Neural cell (in vitro differentiated cells): ENCODE data around the gene GBA2. TPM values are rescaled to one million over a fixed set of nuclear protein-coding genes. Genes with fewer than 3 reads are reported as not detected.

Source experiments
- H2AFZ ChIP-seq: fragments of 200-600, 300-800 bp; sonication (generic), shearing (Covaris generic); 2 replicates; pipeline ENCODE4 v1.6.0; 2014; ENCODE audit warnings: low read depth, mild to moderate bottlenecking, antibody characterized with exemption, low read length, moderate library complexity
- H3F3A ChIP-seq: fragments of 200-600 bp; shearing (Covaris generic); 2 replicates; pipeline ENCODE4 v1.6.1; 2016; ENCODE audit warnings: mild to moderate bottlenecking, moderate library complexity, mixed read lengths, antibody characterized with exemption, low read length; ENCODE audit not compliant: insufficient read depth, poor library complexity, severe bottlenecking
- H3K27ac ChIP-seq: fragments of 200-600, 300-800 bp; sonication (generic), shearing (Covaris generic); 2 replicates; pipeline ENCODE4 v1.5.1; 2014; ENCODE audit warnings: mild to moderate bottlenecking, low read length, moderate library complexity
- H3K27me3 ChIP-seq: fragments of 300-800, 200-600 bp; sonication (generic), shearing (Covaris generic); 2 replicates; pipeline ENCODE4 v1.6.0; 2014; ENCODE audit warnings: mild to moderate bottlenecking, low read depth, low read length, moderate library complexity; ENCODE audit not compliant: insufficient read depth
- H3K36me3 ChIP-seq: fragments of 300-800, 200-600 bp; sonication (generic), shearing (Covaris generic); 2 replicates; pipeline ENCODE4 v1.5.1; 2014; ENCODE audit warnings: mild to moderate bottlenecking, antibody characterized with exemption, low read length, moderate library complexity; ENCODE audit not compliant: insufficient read depth
- H3K4me2 ChIP-seq: fragments of 300-800, 200-600 bp; sonication (generic), shearing (Covaris generic); 2 replicates; pipeline ENCODE4 v1.6.0; 2014; ENCODE audit warnings: mild to moderate bottlenecking, low read length
- H3K4me3 ChIP-seq: fragments of 300-800, 200-600 bp; sonication (generic), shearing (Covaris generic); 2 replicates; pipeline ENCODE4 v1.5.1; 2014; ENCODE audit warnings: mild to moderate bottlenecking, low read length, moderate library complexity
- H3K79me2 ChIP-seq: fragments of 200-600 bp; shearing (Covaris generic); replicated peaks from 2 replicates; pipeline ENCODE4 v1.6.0; 2014; ENCODE audit warnings: mild to moderate bottlenecking, low read length, moderate library complexity; ENCODE audit not compliant: insufficient read depth
- H3K9ac ChIP-seq: fragments of 300-800, 200-600 bp; sonication (generic), shearing (Covaris generic); 2 replicates; pipeline ENCODE4 v1.6.1; 2016; ENCODE audit warnings: mild to moderate bottlenecking, low read length, mixed read lengths
- H3K9me2 ChIP-seq: fragments of 200-600 bp; shearing (Covaris generic); 2 replicates; pipeline ENCODE4 v1.6.1; 2016; ENCODE audit warnings: mild to moderate bottlenecking, low read length, mixed read lengths; ENCODE audit not compliant: insufficient read depth
- H3K9me3 ChIP-seq: fragments of 200-600, 300-800 bp; sonication (generic), shearing (Covaris generic); 2 replicates; pipeline ENCODE4 v1.6.1; 2016; ENCODE audit warnings: mild to moderate bottlenecking, mixed run types, low read length, moderate library complexity, mixed read lengths
- H4K20me1 ChIP-seq: fragments of 200-600 bp; shearing (Covaris generic); 2 replicates; pipeline ENCODE4 v1.6.1; 2016; ENCODE audit warnings: mild to moderate bottlenecking, mixed run types; ENCODE audit not compliant: insufficient read depth
- EP300 ChIP-seq: fragments of 450-650 bp; conservative IDR thresholded peaks from 2 replicates; pipeline ENCODE4 v1.6.1; 2014; ENCODE audit warnings: antibody characterized with exemption, mild to moderate bottlenecking, moderate library complexity; ENCODE audit not compliant: poor library complexity, severe bottlenecking
- EZH2 ChIP-seq: fragments of 200-600, 300-800 bp; shearing (Covaris generic), sonication (generic); IDR thresholded peaks from 2 replicates; pipeline ENCODE4 v1.6.1; 2014; ENCODE audit warnings: antibody characterized with exemption, low read length, borderline replicate concordance, mild to moderate bottlenecking; ENCODE audit not compliant: insufficient read depth, poor library complexity, severe bottlenecking
- MXI1 ChIP-seq: fragments of 450-650 bp; conservative IDR thresholded peaks from 2 replicates; pipeline ENCODE4 v1.6.1; 2014; ENCODE audit warnings: antibody characterized with exemption, mild to moderate bottlenecking; ENCODE audit not compliant: poor library complexity, severe bottlenecking
- POLR2AphosphoS5 ChIP-seq: IDR thresholded peaks from 2 replicates; pipeline ENCODE4 v1.6.1; 2012
- RAD21 ChIP-seq: fragments of 450-650 bp; conservative IDR thresholded peaks from 2 replicates; pipeline ENCODE4 v1.6.1; 2014; ENCODE audit warnings: antibody characterized with exemption, mild to moderate bottlenecking, moderate library complexity
- SMC3 ChIP-seq: fragments of 450-650 bp; conservative IDR thresholded peaks from 2 replicates; pipeline ENCODE4 v1.6.1; 2014; ENCODE audit warnings: antibody characterized with exemption, mild to moderate bottlenecking, moderate library complexity; ENCODE audit not compliant: poor library complexity
- TAF1 ChIP-seq: IDR thresholded peaks from 2 replicates; pipeline ENCODE4 v1.6.1; 2012; ENCODE audit warnings: low read depth
- polyA plus RNA-seq: library from polyadenylated mRNA; depleted of rRNA; stranded (reverse); fragments of >200 nt; gene quantifications from 2 replicates; pipeline ENCODE4 v1.2.3, GENCODE V29; 2014
- TF ChIP-seq, protein P1 (sequence below): IDR thresholded peaks from 2 replicates; pipeline ENCODE4 v1.6.1; 2012; ENCODE audit warnings: borderline replicate concordance
- TF ChIP-seq, protein P2 (sequence below): fragments of 450-650 bp; IDR thresholded peaks from 2 replicates; pipeline ENCODE4 v1.5.1; 2014; ENCODE audit warnings: antibody characterized with exemption, mild to moderate bottlenecking, moderate library complexity; ENCODE audit not compliant: poor library complexity, severe bottlenecking

The GBA2 gene
- polyA plus RNA-seq, 1 donor from 2014 or later = 113 TPM

DNA sequence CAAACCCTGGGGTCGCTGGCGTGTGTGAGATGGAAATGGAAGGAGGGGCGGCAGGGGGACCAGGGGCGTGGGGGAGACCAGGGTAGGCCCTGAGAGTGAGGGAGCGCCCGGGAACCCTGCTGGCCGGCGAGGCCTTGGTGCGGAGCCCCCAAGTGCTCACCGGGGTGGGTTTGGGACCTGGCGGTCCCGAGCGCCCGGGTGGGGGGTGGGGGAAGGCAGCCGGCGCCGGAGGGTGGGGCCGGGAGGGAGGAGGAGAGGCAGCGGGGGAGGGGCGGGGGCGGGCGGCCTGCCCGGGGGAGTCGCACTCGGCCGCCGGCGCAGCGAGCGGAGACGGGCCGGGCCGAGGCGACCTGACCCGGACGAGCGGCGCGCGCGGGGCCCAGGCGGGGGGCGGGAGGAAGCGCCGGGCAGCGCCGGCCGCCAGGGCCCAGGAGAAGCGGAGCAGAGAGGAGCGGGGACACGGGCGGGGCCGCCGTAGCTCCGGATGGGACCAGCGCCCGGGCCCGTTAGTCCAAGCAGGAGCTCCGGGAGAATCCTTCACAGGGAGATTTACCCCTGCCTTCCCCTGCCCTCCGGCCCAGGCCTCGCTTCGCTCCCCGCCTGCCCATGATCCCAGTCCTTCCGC is 42.4 kb upstream of the GBA2 start, which contains the start of gene NPR2:
Gene NPR2 (plus strand): TSS at position 295 of the 625 bp plus-strand sequence. CDS start 818 bp downstream, outside the sequence.
- Histone ChIP-seq H3K27me3 (no peaks in the 10 kb centered on the region), H3K79me2 (no peaks in the 10 kb centered on the region), H3K9me3 (no peaks in the 10 kb centered on the region), H3F3A (no peaks in the 10 kb centered on the region), H3K27ac (no peak within 1 kb of the TSS), H3K4me2 (no peak within 1 kb of the TSS), H4K20me1 (no peaks in the 10 kb centered on the region), H3K9ac (peak within 1 kb of the TSS; percentile 6), H3K9me2 (no peaks in the 10 kb centered on the region), H2AFZ (no peak within 1 kb of the TSS), H3K36me3 (no peaks in the 10 kb centered on the region), H3K4me3 (no peak within 1 kb of the TSS)
- no peak for TF ChIP-seq EP300

DNA sequence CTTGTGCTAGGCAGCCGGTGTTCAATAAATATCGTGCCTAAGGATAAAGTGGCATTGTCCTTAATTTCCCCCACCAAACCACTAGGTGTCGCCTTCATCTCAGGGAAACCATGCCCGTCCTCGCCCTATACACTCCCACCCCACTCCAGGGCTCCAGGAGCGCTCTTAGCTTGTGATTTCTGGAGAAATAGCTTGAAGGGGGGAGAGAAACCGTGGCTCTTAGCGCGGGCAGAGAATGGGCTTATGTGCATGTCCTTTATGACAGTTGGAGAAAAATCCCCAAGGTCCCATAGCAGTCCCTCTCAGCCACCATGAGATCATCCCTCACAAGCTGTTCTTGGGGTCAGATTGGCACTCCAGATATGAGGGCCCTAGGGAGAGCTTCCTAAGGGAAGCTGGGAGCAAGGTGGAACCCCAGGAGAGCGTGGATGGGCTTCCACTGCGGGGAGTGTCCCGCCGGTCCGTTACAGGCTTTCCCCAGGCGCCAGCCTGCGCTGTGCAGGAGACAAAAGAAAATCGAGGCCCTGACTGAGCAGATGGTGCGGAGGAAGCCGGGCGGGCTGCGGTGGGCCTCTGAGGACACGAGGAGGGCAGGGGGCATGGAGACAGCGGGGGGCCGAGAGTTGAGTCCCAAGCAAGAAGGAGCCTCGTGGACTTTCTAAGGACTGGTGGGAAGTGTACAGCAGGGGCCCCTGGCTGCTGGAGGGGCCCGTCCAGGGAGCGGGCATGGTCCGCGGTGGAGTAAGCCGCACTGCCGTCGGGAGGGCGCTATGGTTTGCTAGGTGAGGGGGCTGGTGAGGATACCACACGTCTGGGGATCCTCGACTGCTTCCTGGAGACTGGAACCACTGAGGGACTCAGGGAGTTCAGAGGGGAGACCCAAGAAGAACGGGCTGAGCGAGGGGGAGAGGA is 41.6 kb upstream of the GBA2 start:
- no peak overlapping the region for H3K4me2 ChIP-seq
- no peak overlapping the region for H3K4me3 ChIP-seq
- TF ChIP-seq TAF1 (no peak), EZH2 (no peak), EP300 (no peak), MXI1 (peak; percentile 29), RAD21 (peak; percentile 98), SMC3 (peak; percentile 92), POLR2AphosphoS5 (no peak)
- TF ChIP-seq, protein P1, sequence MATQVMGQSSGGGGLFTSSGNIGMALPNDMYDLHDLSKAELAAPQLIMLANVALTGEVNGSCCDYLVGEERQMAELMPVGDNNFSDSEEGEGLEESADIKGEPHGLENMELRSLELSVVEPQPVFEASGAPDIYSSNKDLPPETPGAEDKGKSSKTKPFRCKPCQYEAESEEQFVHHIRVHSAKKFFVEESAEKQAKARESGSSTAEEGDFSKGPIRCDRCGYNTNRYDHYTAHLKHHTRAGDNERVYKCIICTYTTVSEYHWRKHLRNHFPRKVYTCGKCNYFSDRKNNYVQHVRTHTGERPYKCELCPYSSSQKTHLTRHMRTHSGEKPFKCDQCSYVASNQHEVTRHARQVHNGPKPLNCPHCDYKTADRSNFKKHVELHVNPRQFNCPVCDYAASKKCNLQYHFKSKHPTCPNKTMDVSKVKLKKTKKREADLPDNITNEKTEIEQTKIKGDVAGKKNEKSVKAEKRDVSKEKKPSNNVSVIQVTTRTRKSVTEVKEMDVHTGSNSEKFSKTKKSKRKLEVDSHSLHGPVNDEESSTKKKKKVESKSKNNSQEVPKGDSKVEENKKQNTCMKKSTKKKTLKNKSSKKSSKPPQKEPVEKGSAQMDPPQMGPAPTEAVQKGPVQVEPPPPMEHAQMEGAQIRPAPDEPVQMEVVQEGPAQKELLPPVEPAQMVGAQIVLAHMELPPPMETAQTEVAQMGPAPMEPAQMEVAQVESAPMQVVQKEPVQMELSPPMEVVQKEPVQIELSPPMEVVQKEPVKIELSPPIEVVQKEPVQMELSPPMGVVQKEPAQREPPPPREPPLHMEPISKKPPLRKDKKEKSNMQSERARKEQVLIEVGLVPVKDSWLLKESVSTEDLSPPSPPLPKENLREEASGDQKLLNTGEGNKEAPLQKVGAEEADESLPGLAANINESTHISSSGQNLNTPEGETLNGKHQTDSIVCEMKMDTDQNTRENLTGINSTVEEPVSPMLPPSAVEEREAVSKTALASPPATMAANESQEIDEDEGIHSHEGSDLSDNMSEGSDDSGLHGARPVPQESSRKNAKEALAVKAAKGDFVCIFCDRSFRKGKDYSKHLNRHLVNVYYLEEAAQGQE = no peak
- TF ChIP-seq, protein P2, sequence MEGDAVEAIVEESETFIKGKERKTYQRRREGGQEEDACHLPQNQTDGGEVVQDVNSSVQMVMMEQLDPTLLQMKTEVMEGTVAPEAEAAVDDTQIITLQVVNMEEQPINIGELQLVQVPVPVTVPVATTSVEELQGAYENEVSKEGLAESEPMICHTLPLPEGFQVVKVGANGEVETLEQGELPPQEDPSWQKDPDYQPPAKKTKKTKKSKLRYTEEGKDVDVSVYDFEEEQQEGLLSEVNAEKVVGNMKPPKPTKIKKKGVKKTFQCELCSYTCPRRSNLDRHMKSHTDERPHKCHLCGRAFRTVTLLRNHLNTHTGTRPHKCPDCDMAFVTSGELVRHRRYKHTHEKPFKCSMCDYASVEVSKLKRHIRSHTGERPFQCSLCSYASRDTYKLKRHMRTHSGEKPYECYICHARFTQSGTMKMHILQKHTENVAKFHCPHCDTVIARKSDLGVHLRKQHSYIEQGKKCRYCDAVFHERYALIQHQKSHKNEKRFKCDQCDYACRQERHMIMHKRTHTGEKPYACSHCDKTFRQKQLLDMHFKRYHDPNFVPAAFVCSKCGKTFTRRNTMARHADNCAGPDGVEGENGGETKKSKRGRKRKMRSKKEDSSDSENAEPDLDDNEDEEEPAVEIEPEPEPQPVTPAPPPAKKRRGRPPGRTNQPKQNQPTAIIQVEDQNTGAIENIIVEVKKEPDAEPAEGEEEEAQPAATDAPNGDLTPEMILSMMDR = peak; percentile 99
- H3K79me2 ChIP-seq = no peaks in the 10 kb centered on the region
- H3K9me3 ChIP-seq = no peaks in the 10 kb centered on the region
- H3K36me3 ChIP-seq = no peaks in the 10 kb centered on the region
- no peaks in the 10 kb centered on the region for H3K27me3 ChIP-seq
- no peaks in the 10 kb centered on the region for H4K20me1 ChIP-seq
- H3K9me2 ChIP-seq = no peaks in the 10 kb centered on the region
- no peak overlapping the region for H3K27ac ChIP-seq
- H2AFZ ChIP-seq = peak overlapping the region; percentile 22
- H3F3A ChIP-seq = no peaks in the 10 kb centered on the region
- H3K9ac ChIP-seq = peak overlapping the region; percentile 37
